PC-9 (cell line): Measurements from ENCODE around the gene PSMD7.

Source experiments
- CTCF ChIP-seq: fragments of 200-600 bp; sonication (generic); conservative IDR thresholded peaks from 2 replicates; pipeline ENCODE4 v1.6.1; 2017; ENCODE audit warnings: mixed run types, antibody characterized with exemption, mild to moderate bottlenecking, moderate library complexity
- EZH2 ChIP-seq: fragments of 200-600 bp; sonication (generic); IDR thresholded peaks from 2 replicates; pipeline ENCODE4 v1.8.0; 2017; ENCODE audit warnings: antibody characterized with exemption, low read depth

- no peak for TF ChIP-seq CTCF
- TF ChIP-seq EZH2, result no peak
Observed at GRCh38 chr16:74279266-74279665, 17.3 kb upstream of the PSMD7 start.
